ENCODE results near the gene TNKS1BP1. TPM values are rescaled to one million over a fixed set of nuclear protein-coding genes. Genes with fewer than 3 reads are reported as not detected.
A peak's percentile ranks its signal among the peaks of the same experiment; 100 is the strongest.

Gene TNKS1BP1
- polyA plus RNA-seq, 2 of the 4 experiments (the other 2 are of a cell fraction) = 35.0 to 53.1 TPM

GRCh38 chr11:57359396-57359795, 34.6 kb upstream of the TNKS1BP1 start:
- peak; percentile 26; a peak in 4 of 6 replicates for ATAC-seq

GRCh38 chr11:57358991-57359390, 34.2 kb upstream of the TNKS1BP1 start:
- ChIA-PET CTCF (interaction anchor here (0.9 to 5.5 kb wide), 11 partner anchors 9 to 1154 kb away, joined by 3 to 33 read pairs (median 5); no protein-coding TSS in a partner anchor), POLR2A (no interaction called here)
- no peak for FAIRE-seq

More at GRCh38 chr11:57359396-57359795, 34.6 kb upstream of the TNKS1BP1 start:
- TF ChIP-seq, protein P1, sequence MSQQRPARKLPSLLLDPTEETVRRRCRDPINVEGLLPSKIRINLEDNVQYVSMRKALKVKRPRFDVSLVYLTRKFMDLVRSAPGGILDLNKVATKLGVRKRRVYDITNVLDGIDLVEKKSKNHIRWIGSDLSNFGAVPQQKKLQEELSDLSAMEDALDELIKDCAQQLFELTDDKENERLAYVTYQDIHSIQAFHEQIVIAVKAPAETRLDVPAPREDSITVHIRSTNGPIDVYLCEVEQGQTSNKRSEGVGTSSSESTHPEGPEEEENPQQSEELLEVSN (IDR thresholded peaks at IDR 0.05; ENCODE audit: borderline replicate concordance, low read depth) = no peak
- TF ChIP-seq, protein P2, sequence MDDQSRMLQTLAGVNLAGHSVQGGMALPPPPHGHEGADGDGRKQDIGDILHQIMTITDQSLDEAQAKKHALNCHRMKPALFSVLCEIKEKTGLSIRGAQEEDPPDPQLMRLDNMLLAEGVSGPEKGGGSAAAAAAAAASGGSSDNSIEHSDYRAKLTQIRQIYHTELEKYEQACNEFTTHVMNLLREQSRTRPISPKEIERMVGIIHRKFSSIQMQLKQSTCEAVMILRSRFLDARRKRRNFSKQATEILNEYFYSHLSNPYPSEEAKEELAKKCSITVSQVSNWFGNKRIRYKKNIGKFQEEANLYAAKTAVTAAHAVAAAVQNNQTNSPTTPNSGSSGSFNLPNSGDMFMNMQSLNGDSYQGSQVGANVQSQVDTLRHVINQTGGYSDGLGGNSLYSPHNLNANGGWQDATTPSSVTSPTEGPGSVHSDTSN (IDR thresholded peaks at IDR 0.05) = no peak
- no peak for TF ChIP-seq FOSL2 (IDR thresholded peaks at IDR 0.05)
- TF ChIP-seq FOSL2 (CRISPR knock-in tag; IDR thresholded peaks at IDR 0.05) = no peak
- TF ChIP-seq KDM1A (IDR thresholded peaks at IDR 0.05; ENCODE audit: low read depth) = no peak
- TF ChIP-seq, protein P3, sequence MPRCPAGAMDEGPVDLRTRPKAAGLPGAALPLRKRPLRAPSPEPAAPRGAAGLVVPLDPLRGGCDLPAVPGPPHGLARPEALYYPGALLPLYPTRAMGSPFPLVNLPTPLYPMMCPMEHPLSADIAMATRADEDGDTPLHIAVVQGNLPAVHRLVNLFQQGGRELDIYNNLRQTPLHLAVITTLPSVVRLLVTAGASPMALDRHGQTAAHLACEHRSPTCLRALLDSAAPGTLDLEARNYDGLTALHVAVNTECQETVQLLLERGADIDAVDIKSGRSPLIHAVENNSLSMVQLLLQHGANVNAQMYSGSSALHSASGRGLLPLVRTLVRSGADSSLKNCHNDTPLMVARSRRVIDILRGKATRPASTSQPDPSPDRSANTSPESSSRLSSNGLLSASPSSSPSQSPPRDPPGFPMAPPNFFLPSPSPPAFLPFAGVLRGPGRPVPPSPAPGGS (IDR thresholded peaks at IDR 0.05) = no peak
- no peak for TF ChIP-seq HOXB5 (CRISPR knock-in tag; IDR thresholded peaks at IDR 0.05)
- ChIA-PET CTCF (interaction anchor here (0.9 to 5.5 kb wide), 14 partner anchors 9 to 1153 kb away, joined by 3 to 33 read pairs (median 5); no protein-coding TSS in a partner anchor), POLR2A (no interaction called here)
- H3K4me1 ChIP-seq = peaks cover 38% of the 10 kb centered on the region
- peak overlapping the region; percentile 84 to 88 for H3K27ac ChIP-seq
- no peak overlapping the region for H3K4me3 ChIP-seq
- no peak for DNase-seq (ENCODE audit: low read depth in 1 of 2, low spot score in 1 of 2)
- FAIRE-seq = no peak
- peaks cover 5% of the 10 kb centered on the region; the same call in 1 of the 3 replicates for H3K9me3 ChIP-seq
- peak overlapping the region; percentile 65 for H3K4me2 ChIP-seq
- 73% methylated on average over 5 of the region's 5 CpGs for WGBS (ENCODE audit: missing lambda C conversion rate)

DNA sequence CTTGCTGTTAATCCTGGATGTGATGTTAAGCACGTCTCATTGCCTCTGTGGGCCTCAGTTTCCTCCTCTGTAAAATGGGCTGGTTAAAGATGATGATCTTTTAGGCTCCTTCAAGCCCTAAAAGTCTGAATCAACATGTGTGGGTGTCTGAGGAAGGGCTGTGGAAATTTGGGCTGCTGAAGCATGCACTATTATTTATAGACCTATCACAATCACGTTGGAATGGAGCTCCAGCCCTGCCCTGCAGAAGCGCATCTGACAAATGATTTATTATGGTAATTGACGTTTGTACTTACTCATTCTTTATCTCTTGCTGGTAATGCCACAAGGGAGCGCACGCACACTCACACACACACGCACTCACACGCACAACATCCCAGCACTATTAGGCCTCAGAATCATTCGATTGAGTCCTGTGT, 33.8 kb upstream of the TNKS1BP1 start:
- peak in 1 of 2 experiments; percentile 84 for DNase-seq (ENCODE audit: low read depth in 1 of 2, low spot score in 1 of 2)
- TF ChIP-seq ZNF302 (CRISPR knock-in tag; IDR thresholded peaks at IDR 0.05) (no peak), SMC3 (IDR thresholded peaks at IDR 0.05) (0 out of 3 replicates have a peak, but pooled peaks have one; percentile 20), EP300 (IDR thresholded peaks at IDR 0.05) (peak; percentile 40 to 51; a peak in 2 of 5 replicates), MAZ (IDR thresholded peaks at IDR 0.05; ENCODE audit: borderline replicate concordance, low read depth, low read length) (no peak), KDM1A (IDR thresholded peaks at IDR 0.05; ENCODE audit: low read depth) (peak; percentile 38; the same call in 1 of the 2 replicates), ATOH8 (CRISPR knock-in tag; IDR thresholded peaks at IDR 0.05; ENCODE audit: low read depth) (peak; percentile 65; the same call in 1 of the 2 replicates), FOSL2 (IDR thresholded peaks at IDR 0.05) (no peak), FOSL2 (CRISPR knock-in tag; IDR thresholded peaks at IDR 0.05) (peak; percentile 74), CHD4 (IDR thresholded peaks at IDR 0.05; ENCODE audit: borderline replicate concordance) (peak; percentile 30; the same call in 1 of the 2 replicates), GATA3 (IDR thresholded peaks at IDR 0.05; ENCODE audit: borderline replicate concordance) (peak; percentile 90), HOXB5 (CRISPR knock-in tag; IDR thresholded peaks at IDR 0.05) (peak; percentile 93), FOSB (CRISPR knock-in tag; IDR thresholded peaks at IDR 0.05) (no peak)
- TF ChIP-seq, protein P4, sequence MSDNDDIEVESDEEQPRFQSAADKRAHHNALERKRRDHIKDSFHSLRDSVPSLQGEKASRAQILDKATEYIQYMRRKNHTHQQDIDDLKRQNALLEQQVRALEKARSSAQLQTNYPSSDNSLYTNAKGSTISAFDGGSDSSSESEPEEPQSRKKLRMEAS (IDR thresholded peaks at IDR 0.05) = peak; percentile 41; the same call in 1 of the 2 replicates
- H3K9me3 ChIP-seq = peaks cover 5% of the 10 kb centered on the region; the same call in 1 of the 3 replicates
- peak overlapping the region; percentile 84 to 88 for H3K27ac ChIP-seq
- H3K4me3 ChIP-seq = no peak overlapping the region
- 33% methylated on average over 9 of the region's 9 CpGs for WGBS (ENCODE audit: missing lambda C conversion rate)
- H3K4me2 ChIP-seq = peak overlapping the region; percentile 65
- no peak for FAIRE-seq
- peaks cover 38% of the 10 kb centered on the region for H3K4me1 ChIP-seq
- ChIA-PET CTCF (interaction anchor here (0.9 to 5.5 kb wide), 12 partner anchors 9 to 1154 kb away, joined by 3 to 33 read pairs (median 5); no protein-coding TSS in a partner anchor), POLR2A (interaction anchor here (0.6 kb wide), 1 partner anchor 98 kb away, joined by 3 read pairs; no protein-coding TSS in a partner anchor)
- peak; percentile 52 to 71 for ATAC-seq

More at GRCh38 chr11:57358991-57359390, 34.2 kb upstream of the TNKS1BP1 start:
- Histone ChIP-seq H3K4me1 (peaks cover 38% of the 10 kb centered on the region), H3K27ac (peak overlapping the region; percentile 84 to 88), H3K9me3 (peaks cover 5% of the 10 kb centered on the region; the same call in 1 of the 3 replicates), H3K4me3 (no peak overlapping the region), H3K4me2 (peak overlapping the region; percentile 65)
- no peak for TF ChIP-seq HEYL (CRISPR knock-in tag; IDR thresholded peaks at IDR 0.05)
- TF ChIP-seq, protein P1 (IDR thresholded peaks at IDR 0.05; ENCODE audit: borderline replicate concordance, low read depth) = 0 out of 2 replicates have a peak, but pooled peaks have one; percentile 24
- 58% methylated on average over 9 of the region's 9 CpGs for WGBS (ENCODE audit: missing lambda C conversion rate)
- ATAC-seq (peak in 1 of 2 experiments; percentile 26; a peak in 3 of 6 replicates), DNase-seq (ENCODE audit: low read depth in 1 of 2, low spot score in 1 of 2) (no peak)

Data from A549 (cell line).